ENCODE results near the gene SOX18. TPM values are rescaled to one million over a fixed set of nuclear protein-coding genes. Genes with fewer than 3 reads are reported as not detected.

SOX18 gene
- total and polyA plus RNA-seq, 2 of the 13 experiments (the other 11 are each of a cell fraction or from before 2014, with no cell fraction given), result 1.6 to 1.9 TPM

DNA sequence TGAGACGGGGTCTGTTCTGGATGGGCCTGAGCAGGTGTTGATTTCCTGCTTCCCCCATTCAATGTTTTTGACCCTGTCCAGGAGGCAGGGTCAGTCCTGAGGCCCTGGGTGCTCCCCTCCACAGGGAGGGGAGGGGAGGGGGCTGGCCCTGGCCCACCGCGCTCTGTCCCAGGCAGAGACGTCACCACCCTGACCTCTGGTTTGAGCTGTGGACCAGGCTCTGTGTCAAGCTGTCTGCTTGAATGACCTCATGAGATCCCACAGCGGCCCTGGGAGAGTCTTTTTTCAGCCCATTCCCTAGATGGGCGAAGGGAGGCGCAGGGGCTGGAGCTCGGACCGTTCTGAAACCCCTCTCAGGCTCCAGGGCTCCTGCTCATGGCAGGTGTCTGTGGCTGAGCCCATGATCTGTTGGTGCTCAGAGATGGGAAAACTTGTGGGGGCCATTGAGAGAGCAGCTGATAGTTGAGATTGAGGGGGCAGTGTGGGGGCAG lies 43.6 kb upstream of the SOX18 start:
- Histone ChIP-seq H3K9ac (ENCODE audit: insufficient read depth, low read depth, low read length) (no peak overlapping the region), H3K36me3 (replicated peaks in 1 of 2; ENCODE audit: control insufficient read depth in 1 of 2, insufficient read depth in 2 of 2, low read length in 2 of 2) (no peaks in the 10 kb centered on the region), H3K9me3 (ENCODE audit: low read length) (no peaks in the 10 kb centered on the region), H3K27ac (ENCODE audit: extremely low read length, insufficient read depth, low read length) (no peak overlapping the region), H3K4me2 (ENCODE audit: low read depth, low read length) (0 out of 2 replicates have a peak overlapping the region, but pooled peaks have one; percentile 1), H3K4me1 (ENCODE audit: insufficient read depth, low read length) (peaks cover 11% of the 10 kb centered on the region), H3K79me2 (ENCODE audit: insufficient read depth, low read length) (no peaks in the 10 kb centered on the region), H3K27me3 (ENCODE audit: control insufficient read depth in 1 of 2, insufficient read depth in 2 of 2, low read length in 2 of 2) (peaks cover 24 to 40% of the 10 kb centered on the region in 2 experiments), H2AFZ (ENCODE audit: low read length) (no peak overlapping the region), H3K4me3 (replicated peaks in 1 of 3; ENCODE audit: insufficient read depth in 1 of 3, low read depth in 2 of 3, low read length in 3 of 3) (no peak overlapping the region), H4K20me1 (ENCODE audit: insufficient read depth, low read length) (no peaks in the 10 kb centered on the region)
- peak; percentile 64 for DNase-seq (ENCODE audit: low spot score)
- in situ Hi-C loops (cut with HindIII; ENCODE audit: extremely low pct_ligation_motif_present, low pct_unique_long_range_greater_than_20kb) (no loop called here), intact Hi-C loops (cut with micrococcal nuclease; ENCODE audit: unreplicated experiment) (no loop called here)
- CTCF ChIA-PET (ENCODE audit: low intra/inter-chr PET ratio, low total read pairs), result no interaction called here
- FAIRE-seq, result peak; percentile 73
- peak; percentile 82 for ATAC-seq
- WGBS (ENCODE audit: low lambda C conversion rate), result 6% methylated on average over 9 of the region's 9 CpGs
- POLR2A ChIA-PET, result interaction anchor here (1.0 to 1.1 kb wide), 2 partner anchors 9 to 31 kb away, joined by 3 read pairs; partner anchors contain the start of gene TCEA2
- BruUV-seq (replicated peaks), result no TSS peak
- peak; percentile 17; the same call in 1 of the 2 replicates for TF ChIP-seq HNF4A (CRISPR knock-in tag; IDR thresholded peaks at IDR 0.05)
- no peak for TF ChIP-seq ZNF75D (CRISPR knock-in tag; IDR thresholded peaks at IDR 0.05; ENCODE audit: borderline replicate concordance)
- TF ChIP-seq SIN3B (IDR thresholded peaks at IDR 0.05; ENCODE audit: low read length), result 0 out of 2 replicates have a peak, but pooled peaks have one; percentile 37
- no peak for TF ChIP-seq PLRG1 (conservative IDR thresholded peaks at IDR 0.05)
- TF ChIP-seq KDM4B (CRISPR knock-in tag; IDR thresholded peaks at IDR 0.05), result no peak
- peak; percentile 59; the same call in 1 of the 2 replicates for TF ChIP-seq ZBTB7B (CRISPR knock-in tag; IDR thresholded peaks at IDR 0.05)
- TF ChIP-seq TBX2 (CRISPR knock-in tag; IDR thresholded peaks at IDR 0.05; ENCODE audit: borderline replicate concordance), result peak; percentile 31; the same call in 1 of the 2 replicates
- TF ChIP-seq ZNF563 (CRISPR knock-in tag; IDR thresholded peaks at IDR 0.05), result no peak
- TF ChIP-seq ZIK1 (CRISPR knock-in tag; IDR thresholded peaks at IDR 0.05; ENCODE audit: borderline replicate concordance, low read depth), result no peak
- TF ChIP-seq ZNF484 (CRISPR knock-in tag; IDR thresholded peaks at IDR 0.05; ENCODE audit: borderline replicate concordance, low read depth), result no peak
- no peak for TF ChIP-seq HOXA7 (CRISPR knock-in tag; IDR thresholded peaks at IDR 0.05)
- TF ChIP-seq ZNF772 (CRISPR knock-in tag; IDR thresholded peaks at IDR 0.05), result no peak
- no peak for TF ChIP-seq NAIF1 (CRISPR knock-in tag; IDR thresholded peaks at IDR 0.05; ENCODE audit: borderline replicate concordance)
- TF ChIP-seq, protein P1, sequence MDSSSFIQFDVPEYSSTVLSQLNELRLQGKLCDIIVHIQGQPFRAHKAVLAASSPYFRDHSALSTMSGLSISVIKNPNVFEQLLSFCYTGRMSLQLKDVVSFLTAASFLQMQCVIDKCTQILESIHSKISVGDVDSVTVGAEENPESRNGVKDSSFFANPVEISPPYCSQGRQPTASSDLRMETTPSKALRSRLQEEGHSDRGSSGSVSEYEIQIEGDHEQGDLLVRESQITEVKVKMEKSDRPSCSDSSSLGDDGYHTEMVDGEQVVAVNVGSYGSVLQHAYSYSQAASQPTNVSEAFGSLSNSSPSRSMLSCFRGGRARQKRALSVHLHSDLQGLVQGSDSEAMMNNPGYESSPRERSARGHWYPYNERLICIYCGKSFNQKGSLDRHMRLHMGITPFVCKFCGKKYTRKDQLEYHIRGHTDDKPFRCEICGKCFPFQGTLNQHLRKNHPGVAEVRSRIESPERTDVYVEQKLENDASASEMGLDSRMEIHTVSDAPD (CRISPR knock-in tag; IDR thresholded peaks at IDR 0.05), result no peak
- TF ChIP-seq, protein P2, sequence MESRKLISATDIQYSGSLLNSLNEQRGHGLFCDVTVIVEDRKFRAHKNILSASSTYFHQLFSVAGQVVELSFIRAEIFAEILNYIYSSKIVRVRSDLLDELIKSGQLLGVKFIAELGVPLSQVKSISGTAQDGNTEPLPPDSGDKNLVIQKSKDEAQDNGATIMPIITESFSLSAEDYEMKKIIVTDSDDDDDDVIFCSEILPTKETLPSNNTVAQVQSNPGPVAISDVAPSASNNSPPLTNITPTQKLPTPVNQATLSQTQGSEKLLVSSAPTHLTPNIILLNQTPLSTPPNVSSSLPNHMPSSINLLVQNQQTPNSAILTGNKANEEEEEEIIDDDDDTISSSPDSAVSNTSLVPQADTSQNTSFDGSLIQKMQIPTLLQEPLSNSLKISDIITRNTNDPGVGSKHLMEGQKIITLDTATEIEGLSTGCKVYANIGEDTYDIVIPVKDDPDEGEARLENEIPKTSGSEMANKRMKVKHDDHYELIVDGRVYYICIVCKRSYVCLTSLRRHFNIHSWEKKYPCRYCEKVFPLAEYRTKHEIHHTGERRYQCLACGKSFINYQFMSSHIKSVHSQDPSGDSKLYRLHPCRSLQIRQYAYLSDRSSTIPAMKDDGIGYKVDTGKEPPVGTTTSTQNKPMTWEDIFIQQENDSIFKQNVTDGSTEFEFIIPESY (CRISPR knock-in tag; IDR thresholded peaks at IDR 0.05), result no peak
- TF ChIP-seq, protein P3, sequence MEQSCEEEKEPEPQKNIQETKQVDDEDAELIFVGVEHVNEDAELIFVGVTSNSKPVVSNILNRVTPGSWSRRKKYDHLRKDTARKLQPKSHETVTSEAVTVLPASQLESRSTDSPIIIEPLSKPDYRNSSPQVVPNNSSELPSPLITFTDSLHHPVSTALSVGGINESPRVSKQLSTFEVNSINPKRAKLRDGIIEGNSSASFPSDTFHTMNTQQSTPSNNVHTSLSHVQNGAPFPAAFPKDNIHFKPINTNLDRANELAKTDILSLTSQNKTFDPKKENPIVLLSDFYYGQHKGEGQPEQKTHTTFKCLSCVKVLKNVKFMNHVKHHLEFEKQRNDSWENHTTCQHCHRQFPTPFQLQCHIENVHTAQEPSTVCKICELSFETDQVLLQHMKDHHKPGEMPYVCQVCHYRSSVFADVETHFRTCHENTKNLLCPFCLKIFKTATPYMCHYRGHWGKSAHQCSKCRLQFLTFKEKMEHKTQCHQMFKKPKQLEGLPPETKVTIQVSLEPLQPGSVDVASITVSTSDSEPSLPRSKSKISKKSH (CRISPR knock-in tag; IDR thresholded peaks at IDR 0.05; ENCODE audit: borderline replicate concordance), result no peak
- TF ChIP-seq ZNF460 (CRISPR knock-in tag; IDR thresholded peaks at IDR 0.05; ENCODE audit: borderline replicate concordance), result no peak
- TF ChIP-seq, protein P4, sequence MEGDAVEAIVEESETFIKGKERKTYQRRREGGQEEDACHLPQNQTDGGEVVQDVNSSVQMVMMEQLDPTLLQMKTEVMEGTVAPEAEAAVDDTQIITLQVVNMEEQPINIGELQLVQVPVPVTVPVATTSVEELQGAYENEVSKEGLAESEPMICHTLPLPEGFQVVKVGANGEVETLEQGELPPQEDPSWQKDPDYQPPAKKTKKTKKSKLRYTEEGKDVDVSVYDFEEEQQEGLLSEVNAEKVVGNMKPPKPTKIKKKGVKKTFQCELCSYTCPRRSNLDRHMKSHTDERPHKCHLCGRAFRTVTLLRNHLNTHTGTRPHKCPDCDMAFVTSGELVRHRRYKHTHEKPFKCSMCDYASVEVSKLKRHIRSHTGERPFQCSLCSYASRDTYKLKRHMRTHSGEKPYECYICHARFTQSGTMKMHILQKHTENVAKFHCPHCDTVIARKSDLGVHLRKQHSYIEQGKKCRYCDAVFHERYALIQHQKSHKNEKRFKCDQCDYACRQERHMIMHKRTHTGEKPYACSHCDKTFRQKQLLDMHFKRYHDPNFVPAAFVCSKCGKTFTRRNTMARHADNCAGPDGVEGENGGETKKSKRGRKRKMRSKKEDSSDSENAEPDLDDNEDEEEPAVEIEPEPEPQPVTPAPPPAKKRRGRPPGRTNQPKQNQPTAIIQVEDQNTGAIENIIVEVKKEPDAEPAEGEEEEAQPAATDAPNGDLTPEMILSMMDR (CRISPR knock-in tag; IDR thresholded peaks at IDR 0.05), result peak; percentile 53

Data from HepG2 (cell line).